Tibial nerve (tissue), 4 donors: Measurements from ENCODE around the gene KLF3. TPM values are rescaled to one million over a fixed set of nuclear protein-coding genes. Genes with fewer than 3 reads are reported as not detected.
A peak's percentile ranks its signal among the peaks of the same experiment; 100 is the strongest.

Experiments used
- DNase-seq, 2 donors: peaks; one replicate each; pipeline ENCODE4 v3.0.0-alpha.2; 2019; ENCODE audit warnings: low spot score in 2 of 2
- H3K27ac ChIP-seq, 4 donors: fragments of 200-600 bp; sonication (generic) in 3 of 4; one replicate each; pipeline ENCODE4 v1.5.1; 2017 to 2019; ENCODE audit warnings: mild to moderate bottlenecking in 1 of 4
- H3K27me3 ChIP-seq, 2 donors: fragments of 200-600 bp; sonication (generic) in 1 of 2; one replicate each; pipeline versions ENCODE4 v1.5.1 to v1.6.0; 2017 to 2019
- H3K36me3 ChIP-seq, 3 donors: fragments of 200-600 bp; sonication (generic); one replicate each; pipeline ENCODE4 v1.5.1; 2018 to 2019
- H3K4me1 ChIP-seq, 4 donors: fragments of 200-600 bp; sonication (generic) in 3 of 4; one replicate each; pipeline ENCODE4 v1.5.1; 2017 to 2019
- H3K4me3 ChIP-seq, 4 donors: fragments of 200-600 bp; sonication (generic) in 3 of 4; one replicate each; pipeline ENCODE4 v1.5.1; 2017 to 2019; ENCODE audit warnings: mild to moderate bottlenecking in 1 of 4, moderate library complexity in 1 of 4
- H3K9me3 ChIP-seq, 4 donors: fragments of 200-600 bp; sonication (generic) in 3 of 4; one replicate each; pipeline ENCODE4 v1.5.1; 2017 to 2019
- EP300 ChIP-seq, 2 donors: sonication (generic); formaldehyde crosslinking; IDR thresholded peaks; one replicate each; pipeline ENCODE4 v1.6.1; 2017; ENCODE audit warnings: antibody characterized with exemption in 2 of 2, mild to moderate bottlenecking in 1 of 2
- POLR2A ChIP-seq, 2 donors: fragments of 450-650 bp; IDR thresholded peaks; one replicate each; pipeline ENCODE4 v1.6.1; 2017; ENCODE audit warnings: antibody characterized with exemption in 2 of 2, mild to moderate bottlenecking in 2 of 2, moderate library complexity in 2 of 2
- WGBS, 2 donors: methylation state at CpG; one replicate each; pipeline ENCODE4 v1.1.5; 2018; 5-methylcytosine and 5-hydroxymethylcytosine counted together
- total RNA-seq, 4 donors: library from RNA; depleted of rRNA; stranded (reverse); fragments of >200 nt; gene quantifications; one replicate each; pipeline ENCODE4 v1.1.0, GENCODE V29; 2016
- TF ChIP-seq, protein P1 (sequence below), 5 experiments: fragments of 200-600 bp in 3 of 5; fragments of 450-650 bp in 2 of 5; sonication (generic) in 3 of 5; IDR thresholded peaks; one replicate each; pipeline ENCODE4 v1.5.1; 2016 to 2019; ENCODE audit warnings: antibody characterized with exemption in 5 of 5, mild to moderate bottlenecking in 3 of 5, moderate library complexity in 2 of 5

The KLF3 gene
- total RNA-seq, 4 donors from 2014 or later, result 36.3 to 70.1 (median 38.4) TPM

DNA sequence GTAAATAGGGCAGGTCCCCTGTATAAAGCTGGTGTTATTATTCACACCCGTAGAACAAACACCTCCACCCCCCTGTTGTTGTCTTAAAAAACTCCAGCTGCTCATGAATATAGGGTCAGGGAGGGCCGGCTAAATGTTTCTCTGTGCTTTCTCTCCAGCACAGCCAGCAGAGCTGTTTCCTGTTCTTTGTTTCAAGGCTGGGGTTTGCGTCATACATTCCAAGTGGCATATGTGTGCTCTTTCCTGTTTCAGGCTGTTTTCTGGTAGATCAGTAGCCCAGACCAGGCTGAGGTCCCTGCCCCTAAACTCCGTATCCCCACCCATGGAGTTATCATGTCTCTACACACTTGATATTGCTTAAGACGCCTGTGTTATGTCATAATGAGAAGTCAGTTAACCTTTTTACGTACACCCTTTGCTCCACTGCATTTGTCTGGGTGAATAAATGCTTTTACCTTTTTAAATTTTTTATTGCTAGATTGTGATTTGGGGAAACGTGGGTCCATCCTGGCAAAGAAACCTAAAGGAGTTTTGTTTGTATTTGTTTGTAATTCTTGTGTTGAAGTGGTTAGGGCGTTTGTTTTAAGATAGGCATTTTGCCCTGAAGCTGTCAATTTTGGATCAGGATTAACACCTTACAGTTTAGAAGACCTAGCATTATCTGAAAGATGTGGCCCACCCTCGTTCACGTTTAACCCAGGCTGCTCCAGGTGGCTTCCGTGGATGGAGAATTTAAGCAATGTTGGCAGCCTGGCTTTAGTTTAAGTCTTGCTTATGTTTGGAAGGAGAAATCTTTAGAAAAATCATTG, 3.3 kb downstream of the KLF3 start:
- H3K36me3 ChIP-seq, result no peaks in the 10 kb centered on the region
- peak overlapping the region; percentile 11 to 98 (median 44) for H3K4me3 ChIP-seq
- WGBS, 2 donors, result 2 to 5% methylated on average over 11 of the region's 11 CpGs
- peak; percentile 65 to 90 for DNase-seq
- H3K4me1 ChIP-seq, result peaks cover 4 to 66% (median 52%) of the 10 kb centered on the region in 4 donors
- no peaks in the 10 kb centered on the region for H3K27me3 ChIP-seq
- peak overlapping the region; percentile 82 to 99 (median 96) for H3K27ac ChIP-seq
- TF ChIP-seq EP300 (IDR thresholded peaks at IDR 0.05) (peak; percentile 90 to 98), POLR2A (IDR thresholded peaks at IDR 0.05) (peak; percentile 64 to 74)
- TF ChIP-seq, protein P1, sequence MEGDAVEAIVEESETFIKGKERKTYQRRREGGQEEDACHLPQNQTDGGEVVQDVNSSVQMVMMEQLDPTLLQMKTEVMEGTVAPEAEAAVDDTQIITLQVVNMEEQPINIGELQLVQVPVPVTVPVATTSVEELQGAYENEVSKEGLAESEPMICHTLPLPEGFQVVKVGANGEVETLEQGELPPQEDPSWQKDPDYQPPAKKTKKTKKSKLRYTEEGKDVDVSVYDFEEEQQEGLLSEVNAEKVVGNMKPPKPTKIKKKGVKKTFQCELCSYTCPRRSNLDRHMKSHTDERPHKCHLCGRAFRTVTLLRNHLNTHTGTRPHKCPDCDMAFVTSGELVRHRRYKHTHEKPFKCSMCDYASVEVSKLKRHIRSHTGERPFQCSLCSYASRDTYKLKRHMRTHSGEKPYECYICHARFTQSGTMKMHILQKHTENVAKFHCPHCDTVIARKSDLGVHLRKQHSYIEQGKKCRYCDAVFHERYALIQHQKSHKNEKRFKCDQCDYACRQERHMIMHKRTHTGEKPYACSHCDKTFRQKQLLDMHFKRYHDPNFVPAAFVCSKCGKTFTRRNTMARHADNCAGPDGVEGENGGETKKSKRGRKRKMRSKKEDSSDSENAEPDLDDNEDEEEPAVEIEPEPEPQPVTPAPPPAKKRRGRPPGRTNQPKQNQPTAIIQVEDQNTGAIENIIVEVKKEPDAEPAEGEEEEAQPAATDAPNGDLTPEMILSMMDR (IDR thresholded peaks at IDR 0.05), result no peak
- no peaks in the 10 kb centered on the region for H3K9me3 ChIP-seq

DNA sequence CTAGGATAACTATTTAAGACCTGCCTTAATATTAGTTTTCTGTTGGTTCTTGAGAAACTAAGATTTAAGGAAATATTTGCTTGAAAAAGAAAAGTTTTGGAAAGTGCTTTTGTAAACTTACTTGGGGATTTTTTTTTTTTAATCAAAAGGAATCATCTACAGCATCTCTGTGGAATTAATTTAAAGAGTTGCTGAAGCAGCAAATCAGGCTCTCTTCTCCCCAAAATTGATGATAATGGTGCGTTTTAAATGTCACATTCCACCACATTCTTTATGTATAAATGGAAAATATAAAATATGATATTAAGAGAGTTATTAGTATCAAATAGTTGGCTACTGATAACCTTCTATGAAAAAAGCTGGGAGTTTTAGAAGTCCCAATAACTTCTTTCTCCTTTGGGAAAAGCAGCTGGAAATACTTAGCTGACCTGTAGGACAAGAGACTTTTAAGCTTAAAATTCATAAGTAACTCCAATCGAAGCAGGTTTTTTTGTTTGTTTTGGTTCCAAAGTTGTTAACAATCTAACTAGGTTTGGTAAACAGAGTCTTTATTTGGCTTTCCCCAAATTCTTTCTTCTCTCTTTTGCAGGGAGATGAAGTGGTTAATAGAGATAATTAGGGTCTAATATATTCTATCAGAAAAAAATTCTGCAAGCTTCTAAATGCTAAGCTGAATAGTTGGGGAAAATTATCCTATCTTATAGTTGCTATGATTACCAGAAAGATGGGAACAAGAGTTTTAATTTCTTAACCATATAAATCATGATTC, 4.4 kb downstream of the KLF3 start:
- WGBS, 2 donors, result 32 to 35% methylated on average over 2 of the region's 2 CpGs
- no peaks in the 10 kb centered on the region for H3K36me3 ChIP-seq
- DNase-seq, result no peak
- TF ChIP-seq EP300 (IDR thresholded peaks at IDR 0.05) (no peak), POLR2A (IDR thresholded peaks at IDR 0.05) (no peak)
- TF ChIP-seq, protein P1 (IDR thresholded peaks at IDR 0.05), result no peak
- H3K4me3 ChIP-seq, result no peak overlapping the region
- peak overlapping the region; percentile 82 to 99 (median 96) for H3K27ac ChIP-seq
- H3K27me3 ChIP-seq, result no peaks in the 10 kb centered on the region
- peaks cover 4 to 73% (median 59%) of the 10 kb centered on the region in 4 donors for H3K4me1 ChIP-seq
- H3K9me3 ChIP-seq, result no peaks in the 10 kb centered on the region

DNA sequence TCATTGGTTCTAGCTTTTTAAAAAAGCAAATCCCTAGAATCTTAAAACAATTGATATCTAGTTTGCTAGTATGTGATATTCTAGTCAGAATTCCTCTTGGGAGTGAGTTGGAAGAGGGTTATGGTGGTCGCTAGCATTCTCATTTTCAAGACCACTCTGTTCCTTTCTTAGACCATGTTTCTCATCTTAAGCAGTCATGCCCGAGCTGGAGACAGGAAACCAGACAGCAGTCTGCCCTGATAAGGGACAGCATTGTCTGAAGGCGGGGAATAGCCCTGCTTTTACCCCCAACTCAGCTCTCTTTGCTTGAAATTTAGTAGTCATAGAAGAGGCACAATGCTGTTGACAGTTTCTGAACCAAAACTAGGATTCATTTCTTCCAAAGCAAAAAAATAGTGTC, 5.2 kb downstream of the KLF3 start:
- Histone ChIP-seq H3K27me3 (no peaks in the 10 kb centered on the region), H3K36me3 (no peaks in the 10 kb centered on the region), H3K9me3 (no peaks in the 10 kb centered on the region), H3K27ac (peak overlapping the region; percentile 26 to 99 (median 96)), H3K4me3 (no peak overlapping the region), H3K4me1 (peaks cover 4 to 81% (median 65%) of the 10 kb centered on the region in 4 donors)
- WGBS, 2 donors, result 32 to 34% methylated on average over 3 of the region's 3 CpGs
- TF ChIP-seq, protein P1 (IDR thresholded peaks at IDR 0.05), result no peak
- TF ChIP-seq POLR2A (IDR thresholded peaks at IDR 0.05), result no peak
- TF ChIP-seq EP300 (IDR thresholded peaks at IDR 0.05), result no peak
- no peak for DNase-seq

DNA sequence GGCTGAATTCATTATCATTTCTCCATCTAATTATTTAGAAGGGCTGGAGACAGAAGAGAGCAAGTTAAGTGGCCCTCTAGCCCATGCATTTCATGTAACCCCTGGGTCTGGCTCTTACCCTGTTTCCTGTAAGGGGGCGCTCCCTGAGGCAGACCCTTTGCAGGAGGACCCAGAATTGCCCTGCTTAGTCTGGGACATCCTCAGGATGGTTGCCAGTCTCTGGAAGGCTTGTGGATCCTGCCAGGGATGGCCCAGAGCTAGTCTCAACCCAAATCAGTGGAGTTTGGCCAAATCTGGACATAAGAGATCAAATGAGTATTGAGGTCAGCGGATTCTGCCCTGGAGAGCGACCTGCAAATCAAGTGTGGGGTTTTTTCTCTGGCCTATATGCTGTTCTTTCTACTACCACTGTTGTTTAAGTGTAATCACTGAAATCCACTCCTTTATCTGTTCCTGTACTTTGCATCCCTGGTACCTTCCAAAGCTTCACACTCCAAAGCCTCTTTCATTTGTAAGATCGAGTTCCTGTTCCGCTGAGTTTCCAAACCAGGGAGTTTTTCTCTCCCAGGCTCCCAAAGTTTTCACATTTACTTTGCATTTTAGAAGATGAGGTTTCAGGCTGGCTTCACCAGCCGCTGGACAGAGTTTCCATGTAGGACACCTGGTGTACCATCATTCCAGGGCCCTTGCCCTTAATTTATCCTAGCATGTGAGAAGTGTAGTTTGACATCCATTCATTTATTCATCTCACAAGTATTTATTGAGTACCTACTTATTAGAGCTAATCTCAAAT, 6.3 kb downstream of the KLF3 start:
- Histone ChIP-seq H3K36me3 (no peaks in the 10 kb centered on the region), H3K27ac (peak overlapping the region in 3 of 4 donors; percentile 79 to 99 (median 92)), H3K4me1 (peaks cover 4 to 92% (median 76%) of the 10 kb centered on the region in 4 donors)

More for the DNA sequence above, 6.3 kb downstream of the KLF3 start:
- DNase-seq, result no peak
- no peak overlapping the region for H3K4me3 ChIP-seq
- TF ChIP-seq, protein P1 (IDR thresholded peaks at IDR 0.05), result no peak
- no peak for TF ChIP-seq POLR2A (IDR thresholded peaks at IDR 0.05)
- TF ChIP-seq EP300 (IDR thresholded peaks at IDR 0.05), result no peak
- no peaks in the 10 kb centered on the region for H3K9me3 ChIP-seq
- H3K27me3 ChIP-seq, result no peaks in the 10 kb centered on the region
- 68 to 72% methylated on average over 6 of the region's 6 CpGs for WGBS, 2 donors
